Muscle layer of duodenum (tissue), 2 donors: Measurements from ENCODE around the gene CNGB1.

Source experiments
- H3K27ac ChIP-seq: one replicate; pipeline ENCODE4 v1.7.0; 2013; ENCODE audit warnings: mild to moderate bottlenecking, low read length
- H3K27me3 ChIP-seq: one replicate; pipeline ENCODE4 v1.7.0; 2013; ENCODE audit warnings: low read depth, mild to moderate bottlenecking, control low read depth, low read length
- H3K36me3 ChIP-seq, 2 donors: one replicate each; pipeline ENCODE4 v1.7.0; 2013; ENCODE audit warnings: low read length in 2 of 2, control low read depth in 1 of 2, mild to moderate bottlenecking in 1 of 2; ENCODE audit not compliant: insufficient read depth in 2 of 2, control insufficient read depth in 1 of 2
- H3K4me1 ChIP-seq, 2 donors: one replicate each; pipeline ENCODE4 v1.7.0; 2013; ENCODE audit warnings: low read length in 2 of 2, mild to moderate bottlenecking in 2 of 2, control low read depth in 1 of 2, moderate library complexity in 1 of 2; ENCODE audit not compliant: insufficient read depth in 2 of 2, control insufficient read depth in 1 of 2
- H3K4me3 ChIP-seq, 2 donors: one replicate each; pipeline ENCODE4 v1.7.0; 2013; ENCODE audit warnings: low read length in 2 of 2, low read depth in 1 of 2, mild to moderate bottlenecking in 1 of 2
- H3K9me3 ChIP-seq, 2 donors: one replicate each; pipeline ENCODE4 v1.7.0; 2013; ENCODE audit warnings: low read length in 2 of 2, control low read depth in 1 of 2, mild to moderate bottlenecking in 1 of 2; ENCODE audit not compliant: control insufficient read depth in 1 of 2
- donor health status: healthy.

Gene CNGB1

GRCh38 chr16:57959121-57959520, 11.8 kb downstream of the CNGB1 start:
- no peak overlapping the region for H3K27ac ChIP-seq
- H3K4me3 ChIP-seq = no peak overlapping the region
- no peaks in the 10 kb centered on the region for H3K36me3 ChIP-seq
- no peaks in the 10 kb centered on the region for H3K9me3 ChIP-seq
- no peaks in the 10 kb centered on the region for H3K27me3 ChIP-seq
- H3K4me1 ChIP-seq = no peaks in the 10 kb centered on the region

GRCh38 chr16:57958544-57958943, 12.4 kb downstream of the CNGB1 start:
- no peaks in the 10 kb centered on the region for H3K4me1 ChIP-seq
- no peak overlapping the region for H3K4me3 ChIP-seq
- H3K9me3 ChIP-seq = no peaks in the 10 kb centered on the region
- H3K27me3 ChIP-seq = no peaks in the 10 kb centered on the region
- H3K27ac ChIP-seq = no peak overlapping the region
- H3K36me3 ChIP-seq = no peaks in the 10 kb centered on the region

- no peaks in the 10 kb centered on the region for H3K4me1 ChIP-seq
- no peaks in the 10 kb centered on the region for H3K36me3 ChIP-seq
- H3K4me3 ChIP-seq = no peak overlapping the region
- H3K27me3 ChIP-seq = no peaks in the 10 kb centered on the region
- no peak overlapping the region for H3K27ac ChIP-seq
- no peaks in the 10 kb centered on the region for H3K9me3 ChIP-seq
Observed at GRCh38 chr16:57957673-57958392, 13.1 kb downstream of the CNGB1 start.

GRCh38 chr16:57956924-57957672, 13.8 kb downstream of the CNGB1 start:
- no peaks in the 10 kb centered on the region for H3K27me3 ChIP-seq
- no peaks in the 10 kb centered on the region for H3K9me3 ChIP-seq
- H3K4me3 ChIP-seq = no peak overlapping the region
- H3K4me1 ChIP-seq = no peaks in the 10 kb centered on the region
- H3K36me3 ChIP-seq = no peaks in the 10 kb centered on the region
- no peak overlapping the region for H3K27ac ChIP-seq

- Histone ChIP-seq H3K4me1 (no peaks in the 10 kb centered on the region), H3K4me3 (no peak overlapping the region), H3K9me3 (no peaks in the 10 kb centered on the region), H3K36me3 (no peaks in the 10 kb centered on the region), H3K27me3 (no peaks in the 10 kb centered on the region), H3K27ac (no peak overlapping the region)
Observed at GRCh38 chr16:57956270-57956808, 14.6 kb downstream of the CNGB1 start.

- no peaks in the 10 kb centered on the region for H3K9me3 ChIP-seq
- H3K4me3 ChIP-seq = no peak overlapping the region
- H3K27ac ChIP-seq = no peak overlapping the region
- no peaks in the 10 kb centered on the region for H3K27me3 ChIP-seq
- H3K4me1 ChIP-seq = no peaks in the 10 kb centered on the region
- no peaks in the 10 kb centered on the region for H3K36me3 ChIP-seq
Observed at GRCh38 chr16:57955572-57956188, 15.2 kb downstream of the CNGB1 start.

- Histone ChIP-seq H3K9me3 (no peaks in the 10 kb centered on the region), H3K36me3 (no peaks in the 10 kb centered on the region), H3K4me1 (no peaks in the 10 kb centered on the region), H3K27me3 (no peaks in the 10 kb centered on the region), H3K4me3 (no peak overlapping the region), H3K27ac (no peak overlapping the region)
Observed at GRCh38 chr16:57953857-57954256, 17.1 kb downstream of the CNGB1 start.

- no peak overlapping the region for H3K27ac ChIP-seq
- no peaks in the 10 kb centered on the region for H3K4me1 ChIP-seq
- no peaks in the 10 kb centered on the region for H3K27me3 ChIP-seq
- no peaks in the 10 kb centered on the region for H3K9me3 ChIP-seq
- no peaks in the 10 kb centered on the region for H3K36me3 ChIP-seq
- H3K4me3 ChIP-seq = no peak overlapping the region
Observed at GRCh38 chr16:57952909-57953308, 18.0 kb downstream of the CNGB1 start.

GRCh38 chr16:57951204-57951960, 19.5 kb downstream of the CNGB1 start:
- no peaks in the 10 kb centered on the region for H3K36me3 ChIP-seq
- no peaks in the 10 kb centered on the region for H3K27me3 ChIP-seq
- no peaks in the 10 kb centered on the region for H3K4me1 ChIP-seq
- no peak overlapping the region for H3K27ac ChIP-seq
- no peaks in the 10 kb centered on the region for H3K9me3 ChIP-seq
- no peak overlapping the region for H3K4me3 ChIP-seq

GRCh38 chr16:57950382-57950781, 20.5 kb downstream of the CNGB1 start:
- Histone ChIP-seq H3K36me3 (no peaks in the 10 kb centered on the region), H3K27ac (no peak overlapping the region), H3K9me3 (no peaks in the 10 kb centered on the region), H3K4me3 (no peak overlapping the region), H3K4me1 (no peaks in the 10 kb centered on the region), H3K27me3 (no peaks in the 10 kb centered on the region)
